Measurements from ENCODE around the gene MICAL3. TPM values are rescaled to one million over a fixed set of nuclear protein-coding genes. Genes with fewer than 3 reads are reported as not detected.

The MICAL3 gene
- total and polyA plus RNA-seq, 9 of the 15 experiments (the other 6 are each of a cell fraction or from before 2014, with no cell fraction given): 0.53 to 32.1 (median 12.3) TPM

DNA sequence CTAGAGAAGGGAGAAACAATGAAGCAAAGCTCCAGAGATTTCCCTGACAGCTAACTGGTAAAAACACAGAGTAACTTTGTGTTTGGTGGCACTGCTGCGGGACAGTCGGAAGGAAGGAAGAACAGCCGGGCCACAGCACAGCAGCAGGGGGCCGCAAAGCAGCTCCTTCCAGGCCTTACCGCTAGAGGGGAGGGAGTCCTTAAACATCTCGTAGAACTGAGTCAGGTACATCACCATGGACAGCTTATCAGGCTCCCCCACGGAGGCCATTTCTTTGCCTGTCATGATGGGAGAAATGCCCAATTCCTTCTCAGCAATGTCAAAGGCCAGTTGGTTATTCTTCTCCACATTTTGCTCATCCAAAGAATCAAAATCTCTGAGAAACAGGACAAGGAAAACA is 135.5 kb downstream of the MICAL3 start (continued):
- no peak for TF ChIP-seq ILK (tag; IDR thresholded peaks at IDR 0.05; ENCODE audit: borderline replicate concordance, low read depth)
- TF ChIP-seq, protein P1, sequence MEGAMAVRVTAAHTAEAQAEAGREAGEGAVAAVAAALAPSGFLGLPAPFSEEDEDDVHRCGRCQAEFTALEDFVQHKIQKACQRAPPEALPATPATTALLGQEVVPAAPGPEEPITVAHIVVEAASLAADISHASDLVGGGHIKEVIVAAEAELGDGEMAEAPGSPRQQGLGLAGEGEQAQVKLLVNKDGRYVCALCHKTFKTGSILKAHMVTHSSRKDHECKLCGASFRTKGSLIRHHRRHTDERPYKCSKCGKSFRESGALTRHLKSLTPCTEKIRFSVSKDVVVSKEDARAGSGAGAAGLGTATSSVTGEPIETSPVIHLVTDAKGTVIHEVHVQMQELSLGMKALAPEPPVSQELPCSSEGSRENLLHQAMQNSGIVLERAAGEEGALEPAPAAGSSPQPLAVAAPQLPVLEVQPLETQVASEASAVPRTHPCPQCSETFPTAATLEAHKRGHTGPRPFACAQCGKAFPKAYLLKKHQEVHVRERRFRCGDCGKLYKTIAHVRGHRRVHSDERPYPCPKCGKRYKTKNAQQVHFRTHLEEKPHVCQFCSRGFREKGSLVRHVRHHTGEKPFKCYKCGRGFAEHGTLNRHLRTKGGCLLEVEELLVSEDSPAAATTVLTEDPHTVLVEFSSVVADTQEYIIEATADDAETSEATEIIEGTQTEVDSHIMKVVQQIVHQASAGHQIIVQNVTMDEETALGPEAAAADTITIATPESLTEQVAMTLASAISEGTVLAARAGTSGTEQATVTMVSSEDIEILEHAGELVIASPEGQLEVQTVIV (CRISPR knock-in tag; IDR thresholded peaks at IDR 0.05; ENCODE audit: borderline replicate concordance): no peak
- no peak for TF ChIP-seq NFXL1 (CRISPR knock-in tag; IDR thresholded peaks at IDR 0.05)
- no peak for TF ChIP-seq CTCFL (IDR thresholded peaks at IDR 0.05; ENCODE audit: borderline replicate concordance, insufficient read depth, low read depth, low read length, poor library complexity, severe bottlenecking)
- no peak for TF ChIP-seq ZBTB1 (CRISPR knock-in tag; IDR thresholded peaks at IDR 0.05; ENCODE audit: borderline replicate concordance, low read depth)
- TF ChIP-seq FUS (optimal IDR thresholded peaks at IDR 0.05; ENCODE audit: low read depth, low read length): no peak
- no peak for TF ChIP-seq HEY1 (CRISPR knock-in tag; IDR thresholded peaks at IDR 0.05; ENCODE audit: borderline replicate concordance)
- no peak for TF ChIP-seq ZNF699 (CRISPR knock-in tag; IDR thresholded peaks at IDR 0.05; ENCODE audit: insufficient replicate concordance)
- TF ChIP-seq ZNF277 (CRISPR knock-in tag; IDR thresholded peaks at IDR 0.05; ENCODE audit: borderline replicate concordance): no peak
- no peak for TF ChIP-seq ZC3H11A (IDR thresholded peaks at IDR 0.05; ENCODE audit: low read depth, low read length)
- no peak for TF ChIP-seq ZNF133 (CRISPR knock-in tag; IDR thresholded peaks at IDR 0.05)
- TF ChIP-seq KDM2B (CRISPR knock-in tag; IDR thresholded peaks at IDR 0.05): no peak
- no peak for TF ChIP-seq NBN (IDR thresholded peaks at IDR 0.05; ENCODE audit: low read depth)
- TF ChIP-seq POLR3A (IDR thresholded peaks at IDR 0.05; ENCODE audit: borderline replicate concordance, extremely low read depth, insufficient read depth, insufficient read length): no peak
- no peak for TF ChIP-seq CBX8 (IDR thresholded peaks at IDR 0.05; ENCODE audit: borderline replicate concordance, extremely low read depth, low read depth, low read length, poor library complexity, severe bottlenecking)
- TF ChIP-seq MCM7 (IDR thresholded peaks at IDR 0.05): no peak
- no peak for TF ChIP-seq ZNF280A (IDR thresholded peaks at IDR 0.05; ENCODE audit: low read depth, partially characterized antibody)
- peak; percentile 73 for TF ChIP-seq SMC3 (conservative IDR thresholded peaks at IDR 0.05; ENCODE audit: insufficient read depth, low read depth, low read length)
- no peak for TF ChIP-seq TEAD2 (tag; IDR thresholded peaks at IDR 0.05)
- no peak for TF ChIP-seq SMARCC2 (IDR thresholded peaks at IDR 0.05; ENCODE audit: low read depth)
- no peak for TF ChIP-seq XRCC5 (IDR thresholded peaks at IDR 0.05; ENCODE audit: low read depth, low read length)

All from K562 (cell line).